ENCODE measurements around the gene PLS3.

- TF ChIP-seq CTCF (IDR thresholded peaks at IDR 0.05), result no peak
- TF ChIP-seq POLR2A (IDR thresholded peaks at IDR 0.05), result no peak
Observed at GRCh38 chrX:115598556-115598955, 37.6 kb downstream of the PLS3 start.
